Measurements from ENCODE around the gene GRHPR. TPM values are rescaled to one million over a fixed set of nuclear protein-coding genes. Genes with fewer than 3 reads are reported as not detected.

GRHPR gene
- total RNA-seq, 1 experiment from 2014 or later, result 80.7 TPM

- TF ChIP-seq ZNF281 (CRISPR knock-in tag; IDR thresholded peaks at IDR 0.05), result no peak
- TF ChIP-seq NFYB (CRISPR knock-in tag; conservative IDR thresholded peaks at IDR 0.05; ENCODE audit: low read depth), result no peak
Observed at GRCh38 chr9:37486256-37486615, 63.7 kb downstream of the GRHPR start (continued).

Other genes starting within 250 kb of the GRHPR start
- gene ZBTB5, start 42.8 kb downstream of the GRHPR start, total RNA-seq (2021), result 13.2 to 16.7 TPM (median 13.6 TPM) in 3 replicates
- 31.4 to 39.6 TPM (median 38.8 TPM) in 3 replicates for gene POLR1E, start 63.3 kb downstream of the GRHPR start, total RNA-seq (2021)
- gene FBXO10, start 153.7 kb downstream of the GRHPR start, total RNA-seq (2021), result 14.0 to 14.7 TPM (median 14.4 TPM) in 3 replicates
- gene TOMM5, start 169.9 kb downstream of the GRHPR start, total RNA-seq (2021), result 112 to 126 TPM (median 124 TPM) in 3 replicates
- gene FRMPD1, start 228.3 kb downstream of the GRHPR start, total RNA-seq (2021), result 0.14 to 0.26 TPM (median 0.14 TPM) in 3 replicates

Measured in WTC11 (cell line).